ENCODE measurements around the gene CORIN. TPM values are rescaled to one million over a fixed set of nuclear protein-coding genes. Genes with fewer than 3 reads are reported as not detected.

Gene CORIN
- polyA plus RNA-seq, 1 donor (not counting 4 experiments of a cell fraction or from before 2014, with no cell fraction given): 0.14 TPM

GRCh38 chr4:47570816-47571215, 267.1 kb downstream of the CORIN start:
- Histone ChIP-seq H3K27ac (ENCODE audit: control insufficient read depth, insufficient read depth, low read length) (no peak overlapping the region), H3K9ac (ENCODE audit: control insufficient read depth, extremely low read depth, insufficient read depth, low read length) (no peak overlapping the region), H3K79me2 (ENCODE audit: control insufficient read depth, insufficient read depth, low read length) (no peaks in the 10 kb centered on the region), H3K4me3 (ENCODE audit: control insufficient read depth in 2 of 3, extremely low read depth in 1 of 3, insufficient read depth in 2 of 3, low read depth in 1 of 3, low read length in 3 of 3) (no peak overlapping the region), H3K4me2 (ENCODE audit: control insufficient read depth, extremely low read depth, insufficient read depth, low read depth, low read length) (no peak overlapping the region), H3K36me3 (ENCODE audit: control insufficient read depth in 2 of 2, extremely low read depth in 1 of 2, insufficient read depth in 2 of 2, low read length in 2 of 2) (peaks cover 28 to 40% of the 10 kb centered on the region in 2 experiments), H3K9me1 (ENCODE audit: control insufficient read depth, extremely low read depth, insufficient read depth, low read length) (no peaks in the 10 kb centered on the region), H3K9me3 (ENCODE audit: control insufficient read depth, low read depth, low read length) (no peaks in the 10 kb centered on the region), H4K20me1 (ENCODE audit: control insufficient read depth, extremely low read depth, insufficient read depth, low read length) (no peaks in the 10 kb centered on the region), H3K4me1 (ENCODE audit: control insufficient read depth, extremely low read depth, insufficient read depth, low read length) (peaks cover 13% of the 10 kb centered on the region), H3K27me3 (ENCODE audit: control insufficient read depth, extremely low read depth, insufficient read depth, low read length) (no peaks in the 10 kb centered on the region), H2AFZ (ENCODE audit: control insufficient read depth, low read length) (no peak overlapping the region)
- TF ChIP-seq EZH2 (IDR thresholded peaks at IDR 0.05; ENCODE audit: low read length) (no peak), CTCF (optimal IDR thresholded peaks at IDR 0.05 in 1 of 3, IDR thresholded peaks at IDR 0.05 in 1 of 3, conservative IDR thresholded peaks at IDR 0.05 in 1 of 3; ENCODE audit: extremely low read depth in 1 of 3, insufficient read depth in 2 of 3, low read length in 3 of 3) (no peak)
- dilution Hi-C loops (cut with MboI; ENCODE audit: extremely low pct_ligation_motif_present, low sequenced_read_pairs): no loop called here
- FAIRE-seq (no peak), DNase-seq (ENCODE audit: low read depth, low spot score) (no peak)

- Histone ChIP-seq H3K4me1 (ENCODE audit: control insufficient read depth, extremely low read depth, insufficient read depth, low read length) (peaks cover 16% of the 10 kb centered on the region), H4K20me1 (ENCODE audit: control insufficient read depth, extremely low read depth, insufficient read depth, low read length) (no peaks in the 10 kb centered on the region), H3K27me3 (ENCODE audit: control insufficient read depth, extremely low read depth, insufficient read depth, low read length) (no peaks in the 10 kb centered on the region), H3K27ac (ENCODE audit: control insufficient read depth, insufficient read depth, low read length) (peak overlapping the region; percentile 33), H3K4me2 (ENCODE audit: control insufficient read depth, extremely low read depth, insufficient read depth, low read depth, low read length) (no peak overlapping the region), H3K9ac (ENCODE audit: control insufficient read depth, extremely low read depth, insufficient read depth, low read length) (no peak overlapping the region), H2AFZ (ENCODE audit: control insufficient read depth, low read length) (no peak overlapping the region), H3K79me2 (ENCODE audit: control insufficient read depth, insufficient read depth, low read length) (no peaks in the 10 kb centered on the region), H3K36me3 (ENCODE audit: control insufficient read depth in 2 of 2, extremely low read depth in 1 of 2, insufficient read depth in 2 of 2, low read length in 2 of 2) (peaks cover 26 to 32% of the 10 kb centered on the region in 2 experiments), H3K9me1 (ENCODE audit: control insufficient read depth, extremely low read depth, insufficient read depth, low read length) (no peaks in the 10 kb centered on the region), H3K4me3 (ENCODE audit: control insufficient read depth in 2 of 3, extremely low read depth in 1 of 3, insufficient read depth in 2 of 3, low read depth in 1 of 3, low read length in 3 of 3) (no peak overlapping the region), H3K9me3 (ENCODE audit: control insufficient read depth, low read depth, low read length) (no peaks in the 10 kb centered on the region)
- DNase-seq (ENCODE audit: low read depth, low spot score): no peak
- no peak for FAIRE-seq
- TF ChIP-seq CTCF (optimal IDR thresholded peaks at IDR 0.05 in 1 of 3, IDR thresholded peaks at IDR 0.05 in 1 of 3, conservative IDR thresholded peaks at IDR 0.05 in 1 of 3; ENCODE audit: extremely low read depth in 1 of 3, insufficient read depth in 2 of 3, low read length in 3 of 3) (no peak), EZH2 (IDR thresholded peaks at IDR 0.05; ENCODE audit: low read length) (no peak)
- dilution Hi-C loops (cut with MboI; ENCODE audit: extremely low pct_ligation_motif_present, low sequenced_read_pairs): no loop called here
Measured at GRCh38 chr4:47567511-47567910, 270.4 kb downstream of the CORIN start.

Data from keratinocyte (primary cell).